PFSK-1 (cell line): ENCODE data around the gene RHBDD3.

Experiments used
- POLR2AphosphoS5 ChIP-seq: IDR thresholded peaks from 2 replicates; pipeline ENCODE4 v1.6.1; 2012; ENCODE audit warnings: low read depth, mild to moderate bottlenecking, control low read depth, low read length, moderate library complexity
- TAF1 ChIP-seq: IDR thresholded peaks from 2 replicates; pipeline ENCODE4 v1.6.1; 2012; ENCODE audit warnings: low read length, control low read depth, borderline replicate concordance; ENCODE audit not compliant: insufficient read depth

DNA sequence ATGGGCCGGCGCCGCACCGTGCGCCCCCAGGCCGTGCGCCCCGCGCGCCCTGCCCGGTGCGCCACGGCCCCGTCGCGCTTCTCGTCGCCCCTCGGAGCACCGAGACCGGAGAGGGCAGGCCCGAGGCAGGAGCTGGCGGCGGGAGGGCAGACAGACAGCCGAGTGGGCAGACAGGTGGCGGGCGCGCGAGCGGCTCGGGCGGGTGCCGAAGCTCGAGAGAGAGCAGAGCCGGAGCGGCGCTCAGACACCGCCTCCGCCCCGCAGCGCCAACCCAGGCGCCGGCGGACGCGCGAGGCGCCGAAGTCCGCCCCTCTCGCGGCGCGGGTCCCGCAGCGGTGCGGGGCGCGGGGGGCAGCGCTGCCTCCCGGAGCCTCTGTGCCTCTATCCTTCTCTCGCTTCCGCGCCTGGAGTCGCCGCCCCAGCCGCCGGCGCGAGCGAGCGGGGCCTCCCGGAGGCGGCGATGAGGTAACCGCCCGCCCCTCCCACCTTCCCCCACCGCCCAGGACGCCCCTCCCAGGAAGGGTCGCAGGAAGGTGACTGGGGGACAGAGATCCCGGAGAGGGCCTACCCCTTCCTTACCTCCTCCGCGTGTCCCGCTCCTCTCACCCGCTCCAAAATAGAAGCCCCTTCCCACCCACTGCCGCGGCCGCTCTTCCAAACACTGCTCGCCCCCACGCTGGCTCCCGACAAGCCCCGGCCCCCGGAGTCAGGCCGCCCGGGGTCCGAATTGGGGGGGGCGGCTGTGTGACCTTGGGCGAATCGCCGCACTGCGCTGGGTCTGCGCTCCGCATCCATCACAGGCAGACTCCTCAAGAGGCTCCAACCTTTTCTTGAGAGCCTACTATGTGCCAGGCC lies 47.7 kb upstream of the RHBDD3 start, which contains the start of gene RASL10A:
- TF ChIP-seq TAF1 (no peak), POLR2AphosphoS5 (no peak)
